ENCODE data around the gene TTC4.

The TTC4 gene

GRCh38 chr1:54715493-54716298, at the start of gene TTC4:
Gene TTC4 (plus strand): TSS chr1:54715861. CDS start chr1:54715909, 48 bp downstream.
- peak; percentile 58 to 80 for DNase-seq (ENCODE audit: low read depth in 2 of 2)

- no peak for DNase-seq (ENCODE audit: low read depth in 2 of 2)
These were observed 49.3 kb upstream of the TTC4 start for GRCh38 chr1:54666333-54666732.

- DNase-seq (ENCODE audit: low read depth in 2 of 2) = no peak
These were observed 47.9 kb upstream of the TTC4 start for GRCh38 chr1:54667797-54668196.

GRCh38 chr1:54668567-54668966, 47.1 kb upstream of the TTC4 start:
- no peak for DNase-seq (ENCODE audit: low read depth in 2 of 2)

- DNase-seq (ENCODE audit: low read depth in 2 of 2) = peak; percentile 14 to 39
These were observed 43.6 kb upstream of the TTC4 start for GRCh38 chr1:54671985-54672608.

GRCh38 chr1:54678776-54679643, 36.7 kb upstream of the TTC4 start:
- no peak for DNase-seq (ENCODE audit: low read depth in 2 of 2)

- DNase-seq (ENCODE audit: low read depth in 2 of 2) = no peak
These were observed 36.0 kb upstream of the TTC4 start for GRCh38 chr1:54679706-54680105.

- DNase-seq (ENCODE audit: low read depth in 2 of 2) = no peak
These were observed 35.3 kb upstream of the TTC4 start for GRCh38 chr1:54680387-54680786.

GRCh38 chr1:54681358-54681757, 34.3 kb upstream of the TTC4 start:
- DNase-seq (ENCODE audit: low read depth in 2 of 2) = no peak

- no peak for DNase-seq (ENCODE audit: low read depth in 2 of 2)
These were observed 32.2 kb upstream of the TTC4 start for GRCh38 chr1:54683453-54683852.

- DNase-seq (ENCODE audit: low read depth in 2 of 2) = no peak
These were observed 30.2 kb upstream of the TTC4 start for GRCh38 chr1:54685335-54685905.

- no peak for DNase-seq (ENCODE audit: low read depth in 2 of 2)
These were observed 29.5 kb upstream of the TTC4 start for GRCh38 chr1:54686155-54686554.

GRCh38 chr1:54694771-54695170, 20.9 kb upstream of the TTC4 start:
- DNase-seq (ENCODE audit: low read depth in 2 of 2) = no peak

GRCh38 chr1:54695221-54695620, 20.4 kb upstream of the TTC4 start:
- no peak for DNase-seq (ENCODE audit: low read depth in 2 of 2)

- DNase-seq (ENCODE audit: low read depth in 2 of 2) = no peak
These were observed 19.9 kb upstream of the TTC4 start for GRCh38 chr1:54695764-54696163.

GRCh38 chr1:54696262-54696661, 19.4 kb upstream of the TTC4 start:
- DNase-seq (ENCODE audit: low read depth in 2 of 2) = no peak

GRCh38 chr1:54697896-54698295, 17.8 kb upstream of the TTC4 start:
- no peak for DNase-seq (ENCODE audit: low read depth in 2 of 2)

- no peak for DNase-seq (ENCODE audit: low read depth in 2 of 2)
These were observed 17.3 kb upstream of the TTC4 start for GRCh38 chr1:54698346-54698745.

GRCh38 chr1:54699936-54700525, 15.6 kb upstream of the TTC4 start:
- no peak for DNase-seq (ENCODE audit: low read depth in 2 of 2)

GRCh38 chr1:54701066-54701465, 14.6 kb upstream of the TTC4 start:
- no peak for DNase-seq (ENCODE audit: low read depth in 2 of 2)

- DNase-seq (ENCODE audit: low read depth in 2 of 2) = no peak
These were observed 13.7 kb upstream of the TTC4 start for GRCh38 chr1:54701996-54702395.

- no peak for DNase-seq (ENCODE audit: low read depth in 2 of 2)
These were observed 12.2 kb upstream of the TTC4 start for GRCh38 chr1:54703471-54703870.
